GM19452 (cell line): ENCODE data around the gene CBLN3.

Experiments
- ATAC-seq: cut with Tn5 transposase; IDR thresholded peaks from one replicate; pipeline ENCODE4 v1.9.1; 2021; ENCODE audit not compliant: unreplicated experiment

CBLN3 gene

GRCh38 chr14:24385524-24385923, 43.9 kb downstream of the CBLN3 start:
- ATAC-seq: no peak

GRCh38 chr14:24384169-24384568, 45.3 kb downstream of the CBLN3 start:
- no peak for ATAC-seq

- no peak for ATAC-seq
Measured at GRCh38 chr14:24382064-24382371, 47.5 kb downstream of the CBLN3 start.

- ATAC-seq: no peak
Measured at GRCh38 chr14:24381363-24382063, 48.0 kb downstream of the CBLN3 start.

- no peak for ATAC-seq
Measured at GRCh38 chr14:24379907-24380730, 49.3 kb downstream of the CBLN3 start.

GRCh38 chr14:24378981-24379906, 50.2 kb downstream of the CBLN3 start:
- ATAC-seq: no peak

- no peak for ATAC-seq
Measured at GRCh38 chr14:24378327-24378726, 51.1 kb downstream of the CBLN3 start.

- ATAC-seq: no peak
Measured at GRCh38 chr14:24377657-24378056, 51.8 kb downstream of the CBLN3 start.

- ATAC-seq: no peak
Measured at GRCh38 chr14:24377126-24377525, 52.3 kb downstream of the CBLN3 start.
